ENCODE measurements around the gene NUP188. TPM values are rescaled to one million over a fixed set of nuclear protein-coding genes. Genes with fewer than 3 reads are reported as not detected.
A peak's percentile ranks its signal among the peaks of the same experiment; 100 is the strongest.

The NUP188 gene
- total RNA-seq, 1 donor from 2014 or later = 63.6 TPM

DNA sequence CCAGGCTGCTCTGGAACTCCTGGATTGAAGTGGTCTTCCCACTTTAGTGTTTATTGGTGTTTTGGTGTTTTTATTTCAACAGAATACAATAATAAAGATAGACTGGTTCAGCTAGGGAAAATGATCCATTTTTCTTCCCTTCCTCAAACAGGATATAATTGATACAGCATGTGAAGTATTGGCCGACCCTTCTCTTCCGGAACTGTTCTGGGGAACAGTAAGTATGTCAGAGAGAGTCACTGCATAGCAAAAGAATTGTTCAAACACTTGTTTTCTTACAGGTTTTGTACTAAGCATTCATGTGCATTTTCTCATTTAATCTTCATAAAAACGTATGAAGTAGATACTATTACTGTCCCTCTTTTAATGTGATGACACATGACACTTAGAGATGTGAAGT lies 31.6 kb downstream of the NUP188 start:
- Mint-ChIP-seq H3K9me3 (ENCODE audit: unreplicated experiment) (no peaks in the 10 kb centered on the region), H3K4me1 (ENCODE audit: low read depth, unreplicated experiment) (no peaks in the 10 kb centered on the region), H3K36me3 (ENCODE audit: unreplicated experiment) (no peaks in the 10 kb centered on the region), H3K27me3 (ENCODE audit: unreplicated experiment) (no peaks in the 10 kb centered on the region), H3K4me3 (ENCODE audit: unreplicated experiment) (no peak overlapping the region), H3K27ac (ENCODE audit: unreplicated experiment) (no peak overlapping the region)
- DNase-seq = no peak
- TF ChIP-seq, protein P1, sequence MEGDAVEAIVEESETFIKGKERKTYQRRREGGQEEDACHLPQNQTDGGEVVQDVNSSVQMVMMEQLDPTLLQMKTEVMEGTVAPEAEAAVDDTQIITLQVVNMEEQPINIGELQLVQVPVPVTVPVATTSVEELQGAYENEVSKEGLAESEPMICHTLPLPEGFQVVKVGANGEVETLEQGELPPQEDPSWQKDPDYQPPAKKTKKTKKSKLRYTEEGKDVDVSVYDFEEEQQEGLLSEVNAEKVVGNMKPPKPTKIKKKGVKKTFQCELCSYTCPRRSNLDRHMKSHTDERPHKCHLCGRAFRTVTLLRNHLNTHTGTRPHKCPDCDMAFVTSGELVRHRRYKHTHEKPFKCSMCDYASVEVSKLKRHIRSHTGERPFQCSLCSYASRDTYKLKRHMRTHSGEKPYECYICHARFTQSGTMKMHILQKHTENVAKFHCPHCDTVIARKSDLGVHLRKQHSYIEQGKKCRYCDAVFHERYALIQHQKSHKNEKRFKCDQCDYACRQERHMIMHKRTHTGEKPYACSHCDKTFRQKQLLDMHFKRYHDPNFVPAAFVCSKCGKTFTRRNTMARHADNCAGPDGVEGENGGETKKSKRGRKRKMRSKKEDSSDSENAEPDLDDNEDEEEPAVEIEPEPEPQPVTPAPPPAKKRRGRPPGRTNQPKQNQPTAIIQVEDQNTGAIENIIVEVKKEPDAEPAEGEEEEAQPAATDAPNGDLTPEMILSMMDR (IDR thresholded peaks at IDR 0.05; ENCODE audit: partially characterized antibody, unreplicated experiment) = no peak

- TF ChIP-seq, protein P1 (IDR thresholded peaks at IDR 0.05; ENCODE audit: partially characterized antibody, unreplicated experiment) = no peak
- Mint-ChIP-seq H3K27ac (ENCODE audit: unreplicated experiment) (no peak overlapping the region), H3K4me1 (ENCODE audit: low read depth, unreplicated experiment) (no peaks in the 10 kb centered on the region), H3K4me3 (ENCODE audit: unreplicated experiment) (no peak overlapping the region), H3K9me3 (ENCODE audit: unreplicated experiment) (no peaks in the 10 kb centered on the region), H3K27me3 (ENCODE audit: unreplicated experiment) (no peaks in the 10 kb centered on the region), H3K36me3 (ENCODE audit: unreplicated experiment) (no peaks in the 10 kb centered on the region)
- no peak for DNase-seq
Measured at GRCh38 chr9:128983536-128983935, 36.0 kb downstream of the NUP188 start.

DNA sequence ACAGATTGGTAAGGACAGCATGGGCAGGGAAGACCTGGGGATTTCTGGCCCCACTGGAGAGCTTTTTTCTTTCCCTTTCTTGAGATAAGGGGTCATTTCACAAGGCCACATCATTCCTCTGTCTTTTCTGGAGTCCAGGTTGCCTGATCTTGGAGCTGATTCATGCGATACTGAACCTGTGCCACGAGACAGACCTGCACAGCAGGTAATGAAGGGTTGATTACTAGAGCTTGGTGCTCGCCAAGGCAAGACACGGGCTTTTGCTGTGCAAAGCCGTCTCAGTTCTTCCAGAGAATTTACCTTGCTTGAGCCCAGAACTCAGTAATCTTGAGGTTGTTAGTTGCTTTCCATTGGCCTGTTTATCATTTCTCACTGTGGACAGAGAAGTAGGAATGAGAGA lies 39.2 kb downstream of the NUP188 start:
- TF ChIP-seq, protein P1 (IDR thresholded peaks at IDR 0.05; ENCODE audit: partially characterized antibody, unreplicated experiment) = no peak
- no peaks in the 10 kb centered on the region for H3K27me3 Mint-ChIP-seq (ENCODE audit: unreplicated experiment)
- no peaks in the 10 kb centered on the region for H3K9me3 Mint-ChIP-seq (ENCODE audit: unreplicated experiment)
- H3K4me1 Mint-ChIP-seq (ENCODE audit: low read depth, unreplicated experiment) = no peaks in the 10 kb centered on the region
- H3K36me3 Mint-ChIP-seq (ENCODE audit: unreplicated experiment) = no peaks in the 10 kb centered on the region
- H3K27ac Mint-ChIP-seq (ENCODE audit: unreplicated experiment) = no peak overlapping the region
- no peak overlapping the region for H3K4me3 Mint-ChIP-seq (ENCODE audit: unreplicated experiment)
- no peak for DNase-seq

DNA sequence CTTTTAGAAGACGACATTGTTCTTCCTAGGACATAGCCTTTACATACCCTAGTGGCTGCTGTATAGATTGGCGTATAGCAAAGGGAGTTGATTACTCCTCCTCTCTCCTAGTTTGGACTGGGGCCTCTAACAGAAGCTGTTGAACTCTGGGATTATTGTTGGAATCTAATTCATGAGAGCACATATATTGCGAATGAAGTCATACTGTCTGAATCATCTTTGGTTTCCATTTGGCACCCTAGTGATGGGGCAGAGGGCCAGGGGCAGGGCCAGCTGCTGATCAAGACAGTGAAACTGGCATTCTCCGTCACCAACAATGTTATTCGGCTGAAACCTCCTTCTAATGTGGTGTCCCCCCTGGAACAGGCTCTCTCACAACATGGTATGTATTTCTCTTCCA lies 40.3 kb downstream of the NUP188 start:
- Mint-ChIP-seq H3K27me3 (ENCODE audit: unreplicated experiment) (peaks cover 2% of the 10 kb centered on the region), H3K4me1 (ENCODE audit: low read depth, unreplicated experiment) (no peaks in the 10 kb centered on the region), H3K9me3 (ENCODE audit: unreplicated experiment) (no peaks in the 10 kb centered on the region), H3K4me3 (ENCODE audit: unreplicated experiment) (no peak overlapping the region), H3K36me3 (ENCODE audit: unreplicated experiment) (no peaks in the 10 kb centered on the region), H3K27ac (ENCODE audit: unreplicated experiment) (no peak overlapping the region)
- no peak for DNase-seq
- TF ChIP-seq, protein P1 (IDR thresholded peaks at IDR 0.05; ENCODE audit: partially characterized antibody, unreplicated experiment) = no peak

GRCh38 chr9:128992995-128993394 lies 45.5 kb downstream of the NUP188 start:
- H3K9me3 Mint-ChIP-seq (ENCODE audit: unreplicated experiment) = peaks cover 2% of the 10 kb centered on the region

More at GRCh38 chr9:128992995-128993394, 45.5 kb downstream of the NUP188 start:
- Mint-ChIP-seq H3K4me3 (ENCODE audit: unreplicated experiment) (no peak overlapping the region), H3K27me3 (ENCODE audit: unreplicated experiment) (peaks cover 5% of the 10 kb centered on the region), H3K27ac (ENCODE audit: unreplicated experiment) (no peak overlapping the region), H3K4me1 (ENCODE audit: low read depth, unreplicated experiment) (no peaks in the 10 kb centered on the region), H3K36me3 (ENCODE audit: unreplicated experiment) (peaks cover 16% of the 10 kb centered on the region)
- peak; percentile 60 for DNase-seq
- TF ChIP-seq, protein P1 (IDR thresholded peaks at IDR 0.05; ENCODE audit: partially characterized antibody, unreplicated experiment) = peak; percentile 48

All from glutamatergic neuron (in vitro differentiated cells).